ENCODE measurements around the gene SLC8A3.

The SLC8A3 gene

DNA sequence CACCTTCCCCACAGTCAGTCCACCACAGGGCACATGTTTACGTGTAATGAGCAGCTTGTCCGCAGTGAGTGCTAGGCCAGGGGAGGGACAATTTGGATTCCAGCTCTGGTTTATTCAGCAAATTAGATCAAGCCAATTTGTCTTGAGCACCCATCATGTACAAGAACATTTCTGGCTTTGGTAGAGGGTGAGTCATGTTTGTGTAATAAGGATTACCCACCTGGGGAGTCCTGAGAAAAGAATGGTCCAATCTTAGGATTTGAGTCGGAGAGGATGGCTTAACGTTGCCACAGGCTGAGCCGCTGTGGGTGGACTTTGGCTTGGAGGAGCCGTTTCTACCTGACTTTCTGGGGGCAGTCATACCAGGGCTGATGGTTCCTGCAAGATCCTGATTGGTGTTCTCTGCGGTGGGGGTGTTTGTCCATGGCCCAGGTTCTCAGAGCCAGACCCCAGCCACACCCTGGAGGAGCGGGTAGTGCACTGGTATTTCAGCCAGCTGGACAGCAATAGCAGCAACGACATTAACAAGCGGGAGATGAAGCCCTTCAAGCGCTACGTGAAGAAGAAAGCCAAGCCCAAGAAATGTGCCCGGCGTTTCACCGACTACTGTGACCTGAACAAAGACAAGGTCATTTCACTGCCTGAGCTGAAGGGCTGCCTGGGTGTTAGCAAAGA is 165.8 kb downstream of the SLC8A3 start:
- no peak for DNase-seq

- no peak for DNase-seq
These were observed 167.1 kb downstream of the SLC8A3 start for GRCh38 chr14:70021548-70022220.

DNA sequence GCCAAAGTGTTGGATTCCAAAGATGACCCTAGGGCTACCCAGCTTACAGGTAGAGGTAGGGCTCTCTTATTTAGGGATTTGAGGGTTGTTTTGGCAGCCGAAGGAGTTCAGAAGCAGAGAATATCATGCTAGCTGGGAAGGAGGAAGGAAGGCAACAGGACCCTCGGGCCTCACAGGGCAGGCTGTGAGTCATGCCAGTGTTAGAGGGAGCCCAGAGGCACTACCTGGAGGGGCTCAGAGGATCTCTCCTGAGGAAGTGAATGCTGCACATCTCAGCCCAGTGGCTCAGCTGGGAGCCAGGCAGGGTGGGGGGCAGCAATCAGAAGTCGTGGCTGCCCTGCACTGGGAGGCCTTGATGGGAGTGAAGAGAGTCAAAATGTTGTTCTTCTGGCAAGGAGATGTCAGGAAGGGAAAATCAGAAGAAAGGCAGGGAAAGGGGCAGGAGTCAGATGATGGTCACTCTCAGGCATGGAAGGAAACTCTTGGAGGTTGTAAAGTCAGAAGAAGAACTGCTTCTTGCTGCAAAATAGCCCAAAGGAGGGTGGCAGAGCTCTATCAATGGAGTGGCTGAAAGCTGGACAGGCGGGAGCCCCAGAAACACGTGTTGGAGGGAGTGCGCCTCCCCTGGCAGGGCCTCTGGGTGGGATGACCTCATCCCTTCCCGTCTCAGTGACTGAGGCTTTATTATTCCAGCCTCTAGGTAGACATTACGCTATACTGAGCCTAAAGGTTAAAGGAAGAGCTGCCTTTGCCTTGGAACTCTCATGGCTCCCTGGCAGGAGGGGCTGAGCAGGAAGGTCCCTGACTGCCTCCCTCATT is 168.2 kb downstream of the SLC8A3 start:
- no peak for DNase-seq

- DNase-seq, result no peak
These were observed 169.1 kb downstream of the SLC8A3 start for GRCh38 chr14:70019695-70020094.

GRCh38 chr14:70018713-70019211 is 170.0 kb downstream of the SLC8A3 start:
- DNase-seq, result peak; percentile 19

- no peak for DNase-seq
These were observed 170.5 kb downstream of the SLC8A3 start for GRCh38 chr14:70018230-70018629.

- DNase-seq, result no peak
These were observed 174.2 kb downstream of the SLC8A3 start for GRCh38 chr14:70014406-70015095.

- DNase-seq, result peak; percentile 48
These were observed 175.4 kb downstream of the SLC8A3 start for GRCh38 chr14:70013271-70013873.

GRCh38 chr14:70011708-70012107 is 177.0 kb downstream of the SLC8A3 start:
- no peak for DNase-seq

DNA sequence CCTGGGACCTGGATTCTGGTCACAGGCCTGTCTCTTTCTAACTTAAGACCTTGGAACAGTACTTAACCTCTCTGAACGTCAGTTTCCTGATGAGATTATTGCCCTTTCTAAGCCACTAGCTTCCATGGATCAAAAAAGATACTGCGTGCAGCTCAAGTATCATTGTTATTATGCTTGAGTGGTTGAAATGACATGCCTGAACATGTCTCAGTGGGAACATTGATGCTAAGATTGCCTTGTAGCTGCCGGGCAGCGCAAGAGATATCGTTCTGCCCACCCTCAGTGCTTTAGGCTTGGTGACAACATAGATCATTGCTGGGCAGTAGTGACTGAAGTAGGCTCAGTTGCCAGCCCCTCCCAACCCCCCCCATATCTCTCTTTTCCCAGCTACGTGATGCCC is 177.7 kb downstream of the SLC8A3 start:
- DNase-seq, result no peak

- DNase-seq, result no peak
These were observed 178.8 kb downstream of the SLC8A3 start for GRCh38 chr14:70009961-70010360.

GRCh38 chr14:70008284-70009262 is 180.2 kb downstream of the SLC8A3 start:
- DNase-seq, result no peak

GRCh38 chr14:70006699-70007098 is 182.1 kb downstream of the SLC8A3 start:
- no peak for DNase-seq

- no peak for DNase-seq
These were observed 183.4 kb downstream of the SLC8A3 start for GRCh38 chr14:70005281-70005805.

- no peak for DNase-seq
These were observed 184.0 kb downstream of the SLC8A3 start for GRCh38 chr14:70004791-70005190.

DNA sequence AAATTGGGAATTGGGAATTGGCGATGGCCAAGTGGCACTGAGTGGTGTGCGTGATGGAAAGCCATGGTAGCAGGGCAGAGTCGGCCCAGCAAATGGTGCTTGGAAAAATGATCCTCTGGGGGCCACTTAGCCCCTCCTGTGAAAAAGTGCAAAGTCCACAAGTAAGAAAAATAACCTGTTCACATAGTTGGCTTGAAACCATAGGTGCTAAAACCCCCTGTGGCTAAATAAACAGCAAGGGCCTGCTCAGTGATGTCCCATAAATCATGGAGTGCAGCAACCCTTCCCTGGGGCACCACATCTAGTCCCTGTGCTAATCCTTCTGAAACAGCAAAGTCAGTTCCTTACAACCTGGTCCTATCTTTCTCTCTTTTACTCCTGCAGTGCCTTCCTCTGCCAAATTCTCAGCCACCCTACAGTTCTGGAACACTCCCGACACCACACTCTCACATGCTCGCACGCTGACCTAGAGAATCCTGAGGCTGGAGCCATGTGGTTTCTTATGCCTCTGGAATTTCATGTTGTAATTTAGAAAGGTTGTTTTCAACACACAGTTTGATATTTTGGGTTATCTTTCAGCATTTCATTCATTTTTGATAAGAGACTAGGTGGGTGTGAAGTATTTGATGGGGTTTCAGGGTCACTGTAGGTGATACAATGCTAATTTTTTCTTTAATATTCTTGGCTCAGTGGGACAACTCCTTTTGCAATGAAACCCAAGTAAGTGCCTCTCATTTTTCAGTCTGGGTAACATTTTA is 186.0 kb downstream of the SLC8A3 start:
- no peak for DNase-seq

DNA sequence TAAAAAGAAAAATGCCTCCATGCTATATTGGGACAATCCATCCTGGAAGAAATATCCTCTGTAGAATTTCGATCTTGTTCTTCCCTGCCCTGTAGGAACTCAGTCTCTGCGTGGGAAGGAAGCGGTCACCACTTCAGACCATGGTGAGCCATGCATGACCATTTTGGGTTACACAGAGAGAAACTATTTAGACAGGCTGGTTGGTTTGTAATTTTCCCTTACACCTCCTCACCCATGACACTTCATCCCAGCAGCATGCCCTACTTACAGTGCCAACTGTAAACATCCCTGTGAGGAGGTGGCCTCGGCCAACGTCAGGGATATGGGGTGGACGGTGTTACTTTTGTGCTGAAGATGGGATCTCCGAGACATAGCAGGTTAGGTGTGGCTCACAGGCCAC is 188.2 kb downstream of the SLC8A3 start:
- no peak for DNase-seq

DNA sequence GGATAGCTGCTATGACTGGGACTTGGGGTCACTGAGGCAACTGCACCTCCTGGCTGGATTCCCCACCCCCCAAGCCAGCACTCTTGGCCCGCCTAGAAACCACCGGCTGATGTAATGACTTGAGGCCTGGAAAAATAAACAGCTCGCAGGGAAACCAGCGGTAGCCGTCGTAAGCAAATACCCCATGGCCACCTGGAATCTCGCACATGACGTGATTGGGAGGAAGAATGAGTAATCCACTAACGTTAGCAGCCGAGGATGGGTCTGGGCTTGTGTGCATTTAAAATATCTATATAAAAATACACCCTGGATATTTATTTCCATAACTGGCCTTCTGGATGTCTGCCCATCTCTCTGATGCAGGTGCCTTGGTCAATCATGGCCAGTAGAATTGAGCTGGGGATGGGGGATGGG is 189.5 kb downstream of the SLC8A3 start:
- no peak for DNase-seq

- DNase-seq, result no peak
These were observed 190.9 kb downstream of the SLC8A3 start for GRCh38 chr14:69997849-69998248.

DNA sequence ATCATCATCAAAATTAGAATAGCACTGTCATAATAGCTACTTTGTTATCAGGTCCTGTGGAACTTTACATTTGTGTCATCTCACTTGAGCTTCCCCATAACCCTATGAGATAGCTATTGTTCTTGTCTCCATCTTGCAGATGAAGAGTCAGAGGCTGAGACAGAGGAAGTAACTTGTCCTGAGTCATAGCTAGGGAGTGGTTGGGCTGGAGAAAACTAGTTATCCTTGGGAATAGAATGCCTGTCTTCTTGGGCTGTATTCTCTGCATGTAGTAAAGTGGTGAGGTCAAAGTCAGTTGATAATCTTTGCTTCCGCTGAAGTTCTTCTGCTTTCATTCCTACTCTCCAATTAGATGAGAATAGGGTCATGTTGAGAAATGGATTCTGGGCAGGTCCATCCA is 192.5 kb downstream of the SLC8A3 start:
- no peak for DNase-seq
